HG02588 (cell line): ENCODE measurements around the gene MYL6B.
A peak's percentile ranks its signal among the peaks of the same experiment; 100 is the strongest.
"Not testable (repeated sequence)": the region's sequence is repeated elsewhere in the genome, so short reads cannot be mapped to it uniquely, and the experiment has no call there.

Source experiments
- ATAC-seq: cut with Tn5 transposase; IDR thresholded peaks from one replicate; pipeline ENCODE4 v1.9.1; 2021; ENCODE audit warnings: mild to moderate bottlenecking, moderate library complexity; ENCODE audit not compliant: unreplicated experiment

MYL6B gene

GRCh38 chr12:56163533-56164344 is 11.4 kb downstream of the MYL6B start:
- no peak for ATAC-seq

GRCh38 chr12:56164345-56164729 is 11.9 kb downstream of the MYL6B start:
- ATAC-seq = no peak

GRCh38 chr12:56165369-56165768 is 13.0 kb downstream of the MYL6B start:
- ATAC-seq = no peak

GRCh38 chr12:56169229-56169759 is 16.9 kb downstream of the MYL6B start:
- no peak for ATAC-seq

GRCh38 chr12:56172839-56173238 is 20.5 kb downstream of the MYL6B start:
- no peak for ATAC-seq

- ATAC-seq = no peak
Observed at GRCh38 chr12:56178347-56178746, 26.0 kb downstream of the MYL6B start.

- no peak for ATAC-seq
Observed at GRCh38 chr12:56186957-56187356, 34.6 kb downstream of the MYL6B start.

- no peak for ATAC-seq
Observed at GRCh38 chr12:56188131-56188777, 35.9 kb downstream of the MYL6B start.

- no peak for ATAC-seq
Observed at GRCh38 chr12:56188778-56189098, 36.4 kb downstream of the MYL6B start.

GRCh38 chr12:56189099-56189917 is 36.9 kb downstream of the MYL6B start, which contains the start of gene SMARCC2:
Gene SMARCC2 (minus strand): TSS chr12:56189483. CDS start chr12:56189461, 22 bp downstream.
- peak; percentile 74 for ATAC-seq

- peak; percentile 31 for ATAC-seq
Observed at GRCh38 chr12:56189918-56190694, 37.7 kb downstream of the MYL6B start.

- no peak for ATAC-seq
Observed at GRCh38 chr12:56190695-56191155, 38.3 kb downstream of the MYL6B start.

- no peak for ATAC-seq
Observed at GRCh38 chr12:56192582-56192981, 40.2 kb downstream of the MYL6B start.

- no peak for ATAC-seq
Observed at GRCh38 chr12:56193025-56193578, 40.7 kb downstream of the MYL6B start.

GRCh38 chr12:56196818-56197550 is 44.6 kb downstream of the MYL6B start:
- not testable (repeated sequence) for ATAC-seq

- ATAC-seq = no peak
Observed at GRCh38 chr12:56197921-56198635, 45.7 kb downstream of the MYL6B start.

- ATAC-seq = no peak
Observed at GRCh38 chr12:56198836-56199235, 46.4 kb downstream of the MYL6B start.

GRCh38 chr12:56202366-56202765 is 50.0 kb downstream of the MYL6B start:
- no peak for ATAC-seq

- ATAC-seq = no peak
Observed at GRCh38 chr12:56202838-56203237, 50.5 kb downstream of the MYL6B start.
